CD14-positive monocyte (primary cell): Measurements from ENCODE around the gene ADAMTS10. TPM values are rescaled to one million over a fixed set of nuclear protein-coding genes. Genes with fewer than 3 reads are reported as not detected.
A peak's percentile ranks its signal among the peaks of the same experiment; 100 is the strongest.

Experiments
- DNase-seq, 3 donors: peaks; one replicate each; pipeline ENCODE4 v3.0.0-alpha.2; 2011 to 2022
- H2AFZ ChIP-seq: 2 replicates; pipeline ENCODE4 v1.6.0; 2012; ENCODE audit warnings: mild to moderate bottlenecking, low read depth, low read length, inconsistent platforms; ENCODE audit not compliant: insufficient read depth, poor library complexity, severe bottlenecking
- H3K27ac ChIP-seq, 2 donors: 1 replicate in 1 of 2; 2 replicates in 1 of 2; pipeline ENCODE4 v1.5.1; 2012 to 2013; ENCODE audit warnings: low read length in 2 of 2, control low read depth in 1 of 2, inconsistent platforms in 1 of 2, low read depth in 1 of 2, mild to moderate bottlenecking in 1 of 2
- H3K27me3 ChIP-seq, 2 donors: one replicate each; pipeline versions ENCODE4 v1.6.0 to v1.6.1; 2011 to 2013; ENCODE audit warnings: low read length in 2 of 2; ENCODE audit not compliant: control insufficient read depth in 2 of 2, insufficient read depth in 2 of 2
- H3K36me3 ChIP-seq, 2 donors: replicated peaks in 1 of 2; 1 replicate in 1 of 2; 2 replicates in 1 of 2; pipeline versions ENCODE4 v1.5.1 to v1.6.1; 2012 to 2013; ENCODE audit warnings: low read length in 2 of 2, control low read depth in 1 of 2, inconsistent platforms in 1 of 2, mild to moderate bottlenecking in 1 of 2; ENCODE audit not compliant: insufficient read depth in 2 of 2, control insufficient read depth in 1 of 2
- H3K4me1 ChIP-seq, 2 donors: 1 replicate in 1 of 2; 2 replicates in 1 of 2; pipeline versions ENCODE4 v1.5.1 to v1.6.1; 2012 to 2013; ENCODE audit warnings: low read length in 2 of 2, control low read depth in 1 of 2, inconsistent platforms in 1 of 2, mild to moderate bottlenecking in 1 of 2, moderate library complexity in 1 of 2; ENCODE audit not compliant: insufficient read depth in 2 of 2, control insufficient read depth in 1 of 2
- H3K4me2 ChIP-seq: replicated peaks from 2 replicates; pipeline ENCODE3; 2012; ENCODE audit warnings: low read length, moderate library complexity, mild to moderate bottlenecking; ENCODE audit not compliant: poor library complexity, severe bottlenecking; ENCODE audit errors: extremely low read depth
- H3K4me3 ChIP-seq, 3 experiments: fragments of 200-600 bp in 1 of 3; sonication (generic) in 1 of 3; replicated peaks in 1 of 3; 1 replicate in 2 of 3; 2 replicates in 1 of 3; pipeline ENCODE4 v1.5.1; 2011 to 2013; ENCODE audit warnings: low read length in 3 of 3, mild to moderate bottlenecking in 3 of 3, control low read depth in 2 of 3, low read depth in 2 of 3, inconsistent platforms in 1 of 3, moderate library complexity in 1 of 3
- H3K79me2 ChIP-seq: 2 replicates; pipeline ENCODE4 v1.6.0; 2012; ENCODE audit warnings: mild to moderate bottlenecking, control low read depth, inconsistent platforms, low read length, moderate library complexity; ENCODE audit not compliant: insufficient read depth
- H3K9ac ChIP-seq: 2 replicates; pipeline ENCODE4 v1.6.0; 2017; ENCODE audit warnings: low read length, mild to moderate bottlenecking; ENCODE audit not compliant: insufficient read depth, poor library complexity, severe bottlenecking
- H3K9me3 ChIP-seq, 2 donors: replicated peaks in 1 of 2; 1 replicate in 1 of 2; 2 replicates in 1 of 2; pipeline versions ENCODE4 v1.5.1 to v1.6.1; 2012 to 2013; ENCODE audit warnings: low read length in 2 of 2, control low read depth in 1 of 2; ENCODE audit not compliant: control insufficient read depth in 1 of 2, insufficient read depth in 1 of 2
- H4K20me1 ChIP-seq: 2 replicates; pipeline ENCODE4 v1.6.0; 2012; ENCODE audit warnings: mild to moderate bottlenecking, low read length, control low read depth, moderate library complexity; ENCODE audit not compliant: insufficient read depth
- H3K27ac Mint-ChIP-seq, 7 donors: one replicate each; pipeline ENCODE4 v1.8.0; 2020; ENCODE audit warnings: mild to moderate bottlenecking in 7 of 7, mixed read lengths in 7 of 7, moderate library complexity in 6 of 7, inconsistent platforms in 2 of 7
- H3K27me3 Mint-ChIP-seq, 3 donors: one replicate each; pipeline ENCODE4 v1.8.0; 2021 to 2022; ENCODE audit warnings: low read depth in 3 of 3, mild to moderate bottlenecking in 3 of 3, mixed read lengths in 3 of 3, moderate library complexity in 3 of 3, inconsistent platforms in 1 of 3
- H3K36me3 Mint-ChIP-seq, 2 donors: one replicate each; pipeline ENCODE4 v1.8.0; 2020; ENCODE audit warnings: mixed read lengths in 2 of 2, inconsistent platforms in 1 of 2, mild to moderate bottlenecking in 1 of 2
- H3K4me1 Mint-ChIP-seq: one replicate; pipeline ENCODE4 v1.8.0; 2020; ENCODE audit warnings: mild to moderate bottlenecking, mixed read lengths
- H3K4me3 Mint-ChIP-seq, 2 donors: one replicate each; pipeline ENCODE4 v1.8.0; 2020; ENCODE audit warnings: mild to moderate bottlenecking in 2 of 2, mixed read lengths in 2 of 2, moderate library complexity in 1 of 2
- H3K9me3 Mint-ChIP-seq, 7 donors: one replicate each; pipeline ENCODE4 v1.8.0; 2020 to 2022; ENCODE audit warnings: mixed read lengths in 7 of 7, mild to moderate bottlenecking in 6 of 7, moderate library complexity in 6 of 7, inconsistent platforms in 2 of 7
- CTCF ChIP-seq: fragments of 200-600 bp; IDR thresholded peaks from one replicate; pipeline ENCODE4 v1.8.0; 2022; ENCODE audit warnings: antibody characterized with exemption, mild to moderate bottlenecking
- WGBS: methylation state at CpG from one replicate; pipeline ENCODE4 v1.1.5; 2013; ENCODE audit warnings: missing lambda C conversion rate; ENCODE audit not compliant: insufficient coverage; 5-methylcytosine and 5-hydroxymethylcytosine counted together
- intact Hi-C, 2 donors: fragments of 100-400 bp; cut with micrococcal nuclease; formaldehyde crosslinking; loops; one replicate each; pipeline versions ENCODE4 v1.15.0 to v1.15.1; 2023
- polyA plus RNA-seq, 3 donors: library from polyadenylated mRNA; depleted of rRNA in 1 of 3; unstranded in 2 of 3; stranded (reverse) in 1 of 3; fragments of 300-500 nt in 2 of 3; fragments of >200 nt in 1 of 3; fragmentation: Illumina TruSeq in 2 of 3; gene quantifications; 1 replicate in 2 of 3; 2 replicates in 1 of 3; pipeline ENCODE4 v1.2.3, GENCODE V29; 2012 to 2021

Gene ADAMTS10
- polyA plus RNA-seq, 3 donors = 2.3 TPM; not detected in 2

GRCh38 chr19:8611391-8611876 lies 919 bp upstream of the ADAMTS10 start:
- H3K36me3 ChIP-seq = no peaks in the 10 kb centered on the region
- no peak for DNase-seq

GRCh38 chr19:8610936-8611300 lies 403 bp upstream of the ADAMTS10 start:
- TF ChIP-seq CTCF = no peak
- Histone ChIP-seq H3K4me3 (peak overlapping the region in 1 of 3 experiments; percentile 71), H3K9me3 (peaks cover 0 to 2% of the 10 kb centered on the region in 2 donors), H3K36me3 (no peaks in the 10 kb centered on the region), H3K4me1 (peaks cover 24 to 30% of the 10 kb centered on the region in 2 donors), H3K9ac (no peak overlapping the region), H3K27me3 (peaks cover 6 to 30% of the 10 kb centered on the region in 2 donors), H2AFZ (peak overlapping the region; percentile 83), H3K79me2 (no peaks in the 10 kb centered on the region), H4K20me1 (no peaks in the 10 kb centered on the region), H3K4me2 (peak overlapping the region; percentile 80), H3K27ac (no peak overlapping the region)
- peaks cover 28% of the 10 kb centered on the region for H3K4me1 Mint-ChIP-seq
- peaks cover 0 to 6% (median 2%) of the 10 kb centered on the region in 7 donors for H3K9me3 Mint-ChIP-seq
- H3K4me3 Mint-ChIP-seq = no peak overlapping the region
- DNase-seq = no peak
- peaks cover 0 to 9% of the 10 kb centered on the region in 2 donors for H3K36me3 Mint-ChIP-seq
- peaks cover 24 to 60% (median 44%) of the 10 kb centered on the region in 3 donors for H3K27me3 Mint-ChIP-seq
- no CpG with 5 or more reads among the region's 9 CpGs for WGBS
- intact Hi-C loops = loop anchor here in 1 of 2 donors (10.0 kb wide), 1 partner anchor 84 kb away; the partner anchor contains the start of gene ACTL9
- no peak overlapping the region for H3K27ac Mint-ChIP-seq

More at GRCh38 chr19:8611391-8611876, 919 bp upstream of the ADAMTS10 start:
- H3K79me2 ChIP-seq = no peaks in the 10 kb centered on the region
- H3K9ac ChIP-seq = no peak overlapping the region
- H3K4me2 ChIP-seq = no peak overlapping the region
- H3K27me3 Mint-ChIP-seq = peaks cover 24 to 57% (median 43%) of the 10 kb centered on the region in 3 donors
- TF ChIP-seq CTCF = no peak
- intact Hi-C loops = loop anchor here in 1 of 2 donors (10.0 kb wide), 1 partner anchor 83 kb away; the partner anchor contains the start of gene ACTL9
- H2AFZ ChIP-seq = no peak overlapping the region
- H3K36me3 Mint-ChIP-seq = peaks cover 0 to 9% of the 10 kb centered on the region in 2 donors
- H3K27ac ChIP-seq = no peak overlapping the region
- H3K4me1 ChIP-seq = peaks cover 28 to 34% of the 10 kb centered on the region in 2 donors
- H3K9me3 ChIP-seq = no peaks in the 10 kb centered on the region
- WGBS = 39% methylated on average over 15 of the region's 18 CpGs
- H3K4me1 Mint-ChIP-seq = peaks cover 31% of the 10 kb centered on the region
- peaks cover 0 to 6% (median 1%) of the 10 kb centered on the region in 7 donors for H3K9me3 Mint-ChIP-seq
- peaks cover 6 to 33% of the 10 kb centered on the region in 2 donors for H3K27me3 ChIP-seq
- H3K4me3 ChIP-seq = no peak overlapping the region
- H4K20me1 ChIP-seq = no peaks in the 10 kb centered on the region
- peak overlapping the region in 1 of 2 donors; percentile 39 for H3K4me3 Mint-ChIP-seq
- peak overlapping the region in 1 of 7 donors; percentile 53 for H3K27ac Mint-ChIP-seq
